ENCODE results near the gene PLCL1.

PLCL1 gene

DNA sequence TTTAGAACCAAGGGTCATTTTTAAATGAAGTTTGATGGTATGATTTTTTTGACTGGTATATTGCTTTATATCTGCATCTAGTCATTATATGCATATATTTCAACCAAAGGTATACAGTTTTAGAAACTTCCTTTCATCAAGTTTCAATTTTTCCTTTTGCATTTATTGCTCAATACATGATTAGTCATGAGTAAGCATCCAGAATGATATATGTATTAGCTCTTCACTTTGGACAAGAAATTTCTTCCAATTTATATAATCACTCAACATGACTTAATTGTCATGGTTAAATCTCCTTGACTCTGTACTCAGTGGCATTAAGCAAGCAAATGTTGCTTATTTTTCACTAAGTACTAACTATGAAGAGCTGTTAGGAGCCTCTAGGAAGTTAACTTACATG, 123.6 kb downstream of the PLCL1 start:
- TF ChIP-seq, protein P1, sequence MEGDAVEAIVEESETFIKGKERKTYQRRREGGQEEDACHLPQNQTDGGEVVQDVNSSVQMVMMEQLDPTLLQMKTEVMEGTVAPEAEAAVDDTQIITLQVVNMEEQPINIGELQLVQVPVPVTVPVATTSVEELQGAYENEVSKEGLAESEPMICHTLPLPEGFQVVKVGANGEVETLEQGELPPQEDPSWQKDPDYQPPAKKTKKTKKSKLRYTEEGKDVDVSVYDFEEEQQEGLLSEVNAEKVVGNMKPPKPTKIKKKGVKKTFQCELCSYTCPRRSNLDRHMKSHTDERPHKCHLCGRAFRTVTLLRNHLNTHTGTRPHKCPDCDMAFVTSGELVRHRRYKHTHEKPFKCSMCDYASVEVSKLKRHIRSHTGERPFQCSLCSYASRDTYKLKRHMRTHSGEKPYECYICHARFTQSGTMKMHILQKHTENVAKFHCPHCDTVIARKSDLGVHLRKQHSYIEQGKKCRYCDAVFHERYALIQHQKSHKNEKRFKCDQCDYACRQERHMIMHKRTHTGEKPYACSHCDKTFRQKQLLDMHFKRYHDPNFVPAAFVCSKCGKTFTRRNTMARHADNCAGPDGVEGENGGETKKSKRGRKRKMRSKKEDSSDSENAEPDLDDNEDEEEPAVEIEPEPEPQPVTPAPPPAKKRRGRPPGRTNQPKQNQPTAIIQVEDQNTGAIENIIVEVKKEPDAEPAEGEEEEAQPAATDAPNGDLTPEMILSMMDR (IDR thresholded peaks at IDR 0.05; ENCODE audit: low read depth, low read length) = no peak
- TF ChIP-seq POLR2A (IDR thresholded peaks at IDR 0.05; ENCODE audit: extremely low read depth, insufficient read length) = no peak
- TF ChIP-seq, protein P2, sequence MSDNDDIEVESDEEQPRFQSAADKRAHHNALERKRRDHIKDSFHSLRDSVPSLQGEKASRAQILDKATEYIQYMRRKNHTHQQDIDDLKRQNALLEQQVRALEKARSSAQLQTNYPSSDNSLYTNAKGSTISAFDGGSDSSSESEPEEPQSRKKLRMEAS (IDR thresholded peaks at IDR 0.05; ENCODE audit: low read depth, low read length) = no peak
- TF ChIP-seq MYC (IDR thresholded peaks at IDR 0.05; ENCODE audit: low read depth, low read length) = no peak
- DNase-seq (ENCODE audit: low read depth) = no peak
- no peak overlapping the region for H3K4me3 ChIP-seq (ENCODE audit: low read depth, low read length)

DNA sequence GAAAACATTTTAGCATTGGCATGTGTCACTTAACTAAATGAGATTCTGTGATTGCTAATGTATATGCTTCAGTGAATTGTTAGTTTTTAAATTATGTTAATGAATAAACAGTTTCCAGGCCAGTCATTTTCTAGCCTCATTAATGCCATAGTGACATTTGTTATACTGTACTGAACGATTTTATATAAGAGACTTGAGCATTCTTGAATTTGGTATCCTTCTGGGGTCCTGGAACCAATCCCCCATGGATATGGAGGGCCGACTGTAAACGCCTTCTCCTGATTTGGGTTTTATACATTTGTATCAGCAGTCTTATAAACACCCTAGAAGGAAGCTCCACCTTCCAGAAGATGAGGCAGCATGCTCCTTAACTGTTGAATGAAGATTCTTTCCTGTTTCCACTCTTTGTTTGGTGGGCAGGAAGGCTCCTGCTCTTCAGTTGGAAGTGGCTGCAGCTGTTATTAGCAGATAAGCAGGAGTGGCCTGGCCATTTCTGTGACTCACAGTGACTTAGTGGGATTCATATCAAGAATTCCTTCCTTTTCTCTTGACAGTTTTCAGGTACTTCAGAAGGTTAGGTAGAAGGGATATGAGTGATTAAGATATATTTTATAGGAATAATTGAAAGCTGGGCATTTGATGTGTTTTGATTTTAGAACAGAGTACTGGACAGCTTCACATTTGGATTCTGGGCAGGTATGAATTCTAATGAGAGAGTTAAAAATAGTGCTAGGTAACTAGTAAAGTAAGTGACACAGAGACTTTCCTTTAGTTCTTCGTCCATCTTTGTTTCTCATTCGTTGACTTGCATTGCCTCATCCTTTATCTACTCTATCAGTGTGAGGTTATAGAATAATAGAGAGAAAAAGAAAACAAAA, 124.9 kb downstream of the PLCL1 start:
- TF ChIP-seq POLR2A (IDR thresholded peaks at IDR 0.05; ENCODE audit: extremely low read depth, insufficient read length) (no peak), MYC (IDR thresholded peaks at IDR 0.05; ENCODE audit: low read depth, low read length) (no peak)
- TF ChIP-seq, protein P1 (IDR thresholded peaks at IDR 0.05; ENCODE audit: low read depth, low read length) = no peak
- TF ChIP-seq, protein P2 (IDR thresholded peaks at IDR 0.05; ENCODE audit: low read depth, low read length) = no peak
- no peak overlapping the region for H3K4me3 ChIP-seq (ENCODE audit: low read depth, low read length)
- no peak for DNase-seq (ENCODE audit: low read depth)

DNA sequence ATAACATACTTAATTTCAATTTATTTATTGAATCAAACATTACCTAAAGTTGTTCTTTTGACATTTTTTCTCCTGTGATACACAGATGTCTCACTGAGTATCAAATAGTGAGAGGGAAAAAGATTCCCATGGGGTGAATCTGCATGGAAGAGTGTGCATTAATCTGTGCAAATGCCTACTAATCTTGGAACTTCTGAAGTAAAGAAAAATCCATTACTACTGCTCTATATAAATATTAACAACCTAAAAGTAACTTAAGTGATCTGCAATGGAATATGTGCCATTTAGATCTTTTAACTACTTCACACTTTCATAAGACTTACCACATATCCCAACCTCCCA, 125.5 kb downstream of the PLCL1 start:
- no peak for DNase-seq (ENCODE audit: low read depth)
- TF ChIP-seq, protein P2 (IDR thresholded peaks at IDR 0.05; ENCODE audit: low read depth, low read length) = no peak
- no peak for TF ChIP-seq MYC (IDR thresholded peaks at IDR 0.05; ENCODE audit: low read depth, low read length)

DNA sequence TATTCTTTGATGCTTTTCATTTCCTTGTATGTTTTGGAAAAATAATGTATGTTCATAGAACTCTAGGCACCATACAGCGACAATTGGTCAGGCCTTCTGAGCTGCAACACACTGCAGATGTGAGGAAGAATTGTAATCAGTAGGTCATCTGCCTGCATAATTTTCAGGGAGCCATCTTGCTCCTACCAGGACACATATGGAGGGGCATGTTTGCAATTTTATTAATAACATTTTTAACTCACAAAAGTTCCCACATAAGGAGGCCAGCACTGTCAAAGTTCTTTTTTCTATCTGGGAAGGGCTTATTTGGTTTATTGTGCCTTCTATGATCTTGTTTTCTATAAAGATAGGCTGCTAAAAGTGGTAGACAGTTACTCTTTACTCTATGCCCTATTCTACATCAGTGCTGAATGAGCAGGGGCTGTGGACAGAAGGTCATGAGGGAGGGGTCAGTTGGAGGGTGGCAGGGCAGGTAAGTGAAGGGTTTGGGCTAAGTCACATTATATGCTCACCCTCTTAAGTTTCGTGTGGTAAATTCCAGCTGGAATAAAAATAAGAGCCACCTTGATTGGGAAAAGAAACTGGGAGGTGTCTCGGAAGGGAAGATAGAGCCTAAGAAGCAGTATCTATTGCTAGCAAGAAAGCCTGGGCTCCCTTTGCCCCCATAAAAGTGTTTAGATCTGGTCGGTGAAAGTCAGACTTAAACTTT, 126.3 kb downstream of the PLCL1 start:
- no peak overlapping the region for H3K4me3 ChIP-seq (ENCODE audit: low read depth, low read length)
- TF ChIP-seq, protein P2 (IDR thresholded peaks at IDR 0.05; ENCODE audit: low read depth, low read length) = no peak
- TF ChIP-seq, protein P1 (IDR thresholded peaks at IDR 0.05; ENCODE audit: low read depth, low read length) = no peak
- TF ChIP-seq MYC (IDR thresholded peaks at IDR 0.05; ENCODE audit: low read depth, low read length) = no peak
- DNase-seq (ENCODE audit: low read depth) = no peak

More for the DNA sequence above, 125.5 kb downstream of the PLCL1 start:
- no peak overlapping the region for H3K4me3 ChIP-seq (ENCODE audit: low read depth, low read length)

DNA sequence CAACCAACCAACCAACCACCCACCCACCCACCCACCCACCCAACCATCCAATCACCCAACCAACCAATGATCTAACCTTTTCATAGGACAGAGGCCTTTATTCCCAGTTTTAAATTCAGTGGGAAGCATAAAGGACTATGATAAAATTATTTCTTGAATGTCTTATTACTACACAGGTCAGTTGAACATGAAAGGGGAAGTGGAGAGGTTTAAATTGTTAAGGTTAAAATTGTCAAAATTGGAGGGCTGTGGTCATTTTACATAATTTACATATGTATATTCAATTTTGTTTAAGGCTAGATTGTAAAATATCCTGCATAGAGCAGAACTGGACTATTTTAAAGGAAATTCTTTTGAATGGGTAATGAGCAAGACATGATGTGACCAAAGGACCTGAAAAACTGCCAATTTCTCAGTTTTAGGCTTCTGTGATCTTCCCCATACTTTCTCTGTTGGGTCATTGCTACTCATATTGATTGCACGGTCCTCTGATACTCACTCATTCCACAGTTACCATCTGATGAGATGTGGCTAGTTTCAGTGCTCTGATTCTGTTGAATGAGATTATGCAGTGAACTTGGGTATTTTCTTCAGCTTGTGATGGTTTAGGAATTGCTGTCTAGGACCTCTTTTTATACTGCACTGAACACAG, 127.4 kb downstream of the PLCL1 start:
- no peak for DNase-seq (ENCODE audit: low read depth)
- TF ChIP-seq POLR2A (IDR thresholded peaks at IDR 0.05; ENCODE audit: extremely low read depth, insufficient read length) (no peak), MYC (IDR thresholded peaks at IDR 0.05; ENCODE audit: low read depth, low read length) (no peak)
- TF ChIP-seq, protein P1 (IDR thresholded peaks at IDR 0.05; ENCODE audit: low read depth, low read length) = no peak
- TF ChIP-seq, protein P2 (IDR thresholded peaks at IDR 0.05; ENCODE audit: low read depth, low read length) = no peak
- H3K4me3 ChIP-seq (ENCODE audit: low read depth, low read length) = no peak overlapping the region
